ENCODE data around the gene LRG1. TPM values are rescaled to one million over a fixed set of nuclear protein-coding genes. Genes with fewer than 3 reads are reported as not detected.

Gene LRG1
- total and polyA plus RNA-seq, 9 donors, result 0.33 to 7.6 (median 2.7) TPM

DNA sequence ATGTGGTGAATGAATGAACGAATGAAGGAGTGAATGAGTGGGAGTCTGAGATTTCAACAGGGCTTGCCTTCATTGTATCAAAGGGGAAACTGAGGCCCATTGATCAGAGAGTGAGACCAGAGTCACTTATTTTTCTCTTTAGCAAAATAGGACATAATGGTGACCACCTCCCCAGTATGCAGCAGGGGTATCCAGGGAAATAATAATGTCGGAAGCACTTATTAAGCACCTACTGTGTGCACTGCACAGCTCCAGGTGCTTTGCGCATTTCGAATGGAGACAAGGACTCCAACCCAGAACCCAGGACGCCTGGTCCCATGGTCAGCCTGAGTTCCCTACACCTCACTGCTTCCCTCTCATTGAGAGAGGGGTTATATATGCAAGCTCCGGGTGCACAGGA is 46.4 kb upstream of the LRG1 start:
- peaks cover 4% of the 10 kb centered on the region for H3K27me3 ChIP-seq
- H3K4me3 ChIP-seq, result no peak overlapping the region
- intact Hi-C loops (cut with DNase I), result no loop called here
- H3K27ac ChIP-seq, result no peak overlapping the region
- H3K4me1 ChIP-seq (ENCODE audit: insufficient read depth), result peaks cover 2% of the 10 kb centered on the region
- no peaks in the 10 kb centered on the region for H3K9me3 ChIP-seq
- TF ChIP-seq, protein P1, sequence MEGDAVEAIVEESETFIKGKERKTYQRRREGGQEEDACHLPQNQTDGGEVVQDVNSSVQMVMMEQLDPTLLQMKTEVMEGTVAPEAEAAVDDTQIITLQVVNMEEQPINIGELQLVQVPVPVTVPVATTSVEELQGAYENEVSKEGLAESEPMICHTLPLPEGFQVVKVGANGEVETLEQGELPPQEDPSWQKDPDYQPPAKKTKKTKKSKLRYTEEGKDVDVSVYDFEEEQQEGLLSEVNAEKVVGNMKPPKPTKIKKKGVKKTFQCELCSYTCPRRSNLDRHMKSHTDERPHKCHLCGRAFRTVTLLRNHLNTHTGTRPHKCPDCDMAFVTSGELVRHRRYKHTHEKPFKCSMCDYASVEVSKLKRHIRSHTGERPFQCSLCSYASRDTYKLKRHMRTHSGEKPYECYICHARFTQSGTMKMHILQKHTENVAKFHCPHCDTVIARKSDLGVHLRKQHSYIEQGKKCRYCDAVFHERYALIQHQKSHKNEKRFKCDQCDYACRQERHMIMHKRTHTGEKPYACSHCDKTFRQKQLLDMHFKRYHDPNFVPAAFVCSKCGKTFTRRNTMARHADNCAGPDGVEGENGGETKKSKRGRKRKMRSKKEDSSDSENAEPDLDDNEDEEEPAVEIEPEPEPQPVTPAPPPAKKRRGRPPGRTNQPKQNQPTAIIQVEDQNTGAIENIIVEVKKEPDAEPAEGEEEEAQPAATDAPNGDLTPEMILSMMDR (IDR thresholded peaks at IDR 0.05), result no peak
- TF ChIP-seq POLR2A (IDR thresholded peaks at IDR 0.05) (no peak), EP300 (IDR thresholded peaks at IDR 0.05) (no peak)
- WGBS, 3 donors, result 59 to 78% (median 75%) methylated on average over 6 of the region's 6 CpGs
- no peak for DNase-seq
- H3K36me3 ChIP-seq, result no peaks in the 10 kb centered on the region

DNA sequence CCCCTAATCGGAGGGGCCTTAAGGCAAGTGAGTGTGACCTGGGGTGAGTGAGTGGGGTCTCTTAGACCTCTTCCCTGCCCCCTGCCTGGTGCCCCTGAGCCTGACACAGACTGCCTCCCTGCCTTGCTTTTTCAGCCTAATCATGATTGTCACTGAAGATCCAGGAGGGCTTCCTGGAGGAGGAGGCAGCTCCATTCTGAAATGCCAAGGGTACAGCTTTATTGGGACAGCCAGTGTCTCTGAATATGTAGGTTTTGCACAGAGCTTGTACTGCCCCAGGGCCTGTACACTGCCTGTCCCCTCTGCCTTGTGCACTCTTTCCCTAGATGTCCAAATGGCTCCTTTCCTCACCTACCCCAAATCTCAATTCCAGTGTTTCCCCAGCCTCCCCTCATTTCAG is 45.7 kb upstream of the LRG1 start:
- intact Hi-C loops (cut with DNase I), result no loop called here
- no peak overlapping the region for H3K27ac ChIP-seq
- TF ChIP-seq EP300 (IDR thresholded peaks at IDR 0.05), result no peak
- TF ChIP-seq, protein P1 (IDR thresholded peaks at IDR 0.05), result no peak
- no peak for TF ChIP-seq POLR2A (IDR thresholded peaks at IDR 0.05)
- no peaks in the 10 kb centered on the region for H3K36me3 ChIP-seq
- H3K4me1 ChIP-seq (ENCODE audit: insufficient read depth), result peaks cover 2% of the 10 kb centered on the region
- H3K9me3 ChIP-seq, result no peaks in the 10 kb centered on the region
- no peak overlapping the region for H3K4me3 ChIP-seq
- H3K27me3 ChIP-seq, result peaks cover 4% of the 10 kb centered on the region
- DNase-seq, result no peak
- WGBS, 3 donors, result 90 to 95% (median 90%) methylated on average over 1 of the region's 1 CpG

DNA sequence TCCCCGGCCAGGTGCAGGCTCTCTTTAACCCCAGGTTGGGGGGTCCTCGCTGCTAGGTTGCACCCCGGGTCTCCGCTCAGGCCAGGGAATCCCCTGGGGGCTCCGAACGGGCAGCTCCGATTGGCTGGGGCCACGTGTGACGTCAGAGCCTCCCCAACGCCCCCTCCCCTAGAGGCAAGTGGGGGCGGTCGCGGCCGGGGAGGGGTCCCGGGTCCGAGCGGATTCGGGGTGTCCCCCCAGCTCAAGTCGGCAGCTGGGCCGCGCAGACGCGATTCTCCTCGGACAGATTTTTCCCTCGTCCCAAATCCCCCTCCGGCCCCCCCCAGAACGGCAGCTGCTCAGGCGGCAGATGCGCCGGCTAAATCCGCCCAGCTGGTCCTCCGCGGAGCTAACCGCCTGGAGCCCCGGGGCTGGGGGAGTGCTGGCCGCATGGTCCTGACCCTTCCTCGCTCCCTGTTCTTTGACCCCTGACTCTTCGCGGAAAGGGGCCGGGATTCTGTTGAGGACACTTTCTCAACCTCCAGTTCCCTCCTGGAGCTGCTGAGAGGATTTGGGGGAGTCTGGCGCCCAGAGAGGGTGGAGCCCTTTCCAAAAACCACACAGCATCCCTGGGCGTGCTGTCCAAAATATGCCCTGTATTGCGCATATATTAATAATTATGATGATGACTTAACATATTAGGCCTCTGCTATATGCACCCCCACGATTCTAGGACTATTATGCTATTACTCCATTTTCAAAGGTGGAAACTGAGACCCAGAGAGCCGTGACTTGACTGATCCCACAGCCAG is 45.0 kb upstream of the LRG1 start:
- no peak for DNase-seq
- WGBS, 3 donors, result 5 to 7% (median 7%) methylated on average over 27 to 45 of the region's 45 CpGs
- intact Hi-C loops (cut with DNase I), result no loop called here
- H3K36me3 ChIP-seq, result no peaks in the 10 kb centered on the region
- no peaks in the 10 kb centered on the region for H3K9me3 ChIP-seq
- H3K4me1 ChIP-seq (ENCODE audit: insufficient read depth), result peaks cover 2% of the 10 kb centered on the region
- peaks cover 4% of the 10 kb centered on the region for H3K27me3 ChIP-seq
- no peak overlapping the region for H3K27ac ChIP-seq
- TF ChIP-seq POLR2A (IDR thresholded peaks at IDR 0.05) (no peak), EP300 (IDR thresholded peaks at IDR 0.05) (no peak)
- TF ChIP-seq, protein P1 (IDR thresholded peaks at IDR 0.05), result no peak
- no peak overlapping the region for H3K4me3 ChIP-seq

DNA sequence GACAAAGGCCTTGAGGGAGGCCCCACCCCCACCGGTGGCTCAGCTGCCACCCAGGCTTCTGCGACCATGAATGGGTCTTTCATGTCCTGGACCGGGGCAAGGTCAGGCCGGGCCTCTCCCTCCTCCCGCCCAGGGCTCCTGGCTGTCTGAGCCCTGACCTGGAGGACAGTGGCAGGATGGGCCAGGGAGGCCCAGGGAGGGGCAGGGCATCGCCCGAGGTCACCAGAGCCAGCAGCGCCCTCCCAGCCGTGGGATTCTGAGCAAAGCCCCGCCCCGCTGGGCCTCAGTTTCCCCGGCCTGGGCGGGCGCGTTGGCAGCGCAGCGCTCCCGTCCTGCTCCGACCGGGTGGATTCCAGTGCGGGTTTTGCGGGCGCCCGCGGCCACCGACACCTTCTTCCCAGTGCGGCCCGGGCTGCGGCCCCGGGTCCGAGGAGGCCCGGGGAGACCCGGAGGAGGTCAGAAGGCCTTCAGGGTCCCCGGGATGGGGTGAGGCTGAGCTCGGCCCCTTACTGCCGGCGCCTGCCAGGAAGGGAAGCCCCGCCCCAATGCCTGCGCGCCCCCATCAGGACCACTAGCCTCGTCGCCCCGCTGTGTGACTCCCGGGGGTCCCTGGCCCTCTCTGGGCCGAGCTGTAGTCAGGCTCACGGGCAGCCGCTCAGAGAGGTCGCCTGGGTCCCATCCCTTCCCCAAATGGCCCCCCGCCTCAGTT is 44.3 kb upstream of the LRG1 start:
- intact Hi-C loops (cut with DNase I), result no loop called here
- peaks cover 4% of the 10 kb centered on the region for H3K27me3 ChIP-seq
- TF ChIP-seq POLR2A (IDR thresholded peaks at IDR 0.05), result no peak
- TF ChIP-seq, protein P1 (IDR thresholded peaks at IDR 0.05), result no peak
- no peak for TF ChIP-seq EP300 (IDR thresholded peaks at IDR 0.05)

More for the DNA sequence above, 44.3 kb upstream of the LRG1 start:
- Histone ChIP-seq H3K4me1 (ENCODE audit: insufficient read depth) (peaks cover 2% of the 10 kb centered on the region), H3K27ac (no peak overlapping the region), H3K9me3 (no peaks in the 10 kb centered on the region), H3K4me3 (peak overlapping the region; percentile 13), H3K36me3 (no peaks in the 10 kb centered on the region)
- 1 to 2% (median 2%) methylated on average over 38 to 49 of the region's 49 CpGs for WGBS, 3 donors
- no peak for DNase-seq

Data from ovary (tissue), 9 donors.